ENCODE measurements around the gene SMAD3. TPM values are rescaled to one million over a fixed set of nuclear protein-coding genes. Genes with fewer than 3 reads are reported as not detected.

SMAD3 gene
- total RNA-seq, 3 donors from 2014 or later = 22.5 to 44.6 (median 33.4) TPM

GRCh38 chr15:67218428-67218827 is 153.0 kb downstream of the SMAD3 start:
- Histone ChIP-seq H3K4me3 (no peak overlapping the region), H3K36me3 (no peaks in the 10 kb centered on the region), H3K9me3 (no peaks in the 10 kb centered on the region), H3K27me3 (no peaks in the 10 kb centered on the region), H3K27ac (no peak overlapping the region), H3K4me1 (no peaks in the 10 kb centered on the region)
- intact Hi-C loops (cut with DNase I; ENCODE audit: low total_unique reads) = no loop called here
- TF ChIP-seq POLR2A (IDR thresholded peaks at IDR 0.05) (no peak), CTCF (IDR thresholded peaks at IDR 0.05) (no peak), POLR2AphosphoS5 (IDR thresholded peaks at IDR 0.05) (no peak)
- DNase-seq (ENCODE audit: low spot score in 2 of 2) = no peak

DNA sequence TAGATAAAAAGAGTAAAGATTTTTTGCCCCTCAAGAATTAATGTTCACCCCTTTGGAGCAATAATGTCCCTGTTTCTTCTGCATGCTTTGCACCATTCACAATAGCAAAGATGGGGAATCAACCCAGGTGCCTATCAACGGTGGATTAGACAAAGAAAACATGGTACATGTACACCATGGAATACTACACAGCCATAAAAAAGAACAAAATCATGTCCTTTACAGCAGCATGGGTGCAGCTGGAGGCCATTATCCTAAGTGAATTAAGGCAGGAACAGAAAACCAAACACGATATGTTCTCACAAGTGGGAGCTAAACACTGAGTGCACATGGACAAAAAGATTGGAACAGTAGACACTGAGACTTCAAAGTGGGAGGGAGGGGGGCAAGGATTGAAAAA is 153.9 kb downstream of the SMAD3 start:
- no peaks in the 10 kb centered on the region for H3K27me3 ChIP-seq
- DNase-seq (ENCODE audit: low spot score in 2 of 2) = no peak
- no peak for TF ChIP-seq POLR2AphosphoS5 (IDR thresholded peaks at IDR 0.05)
- no peak for TF ChIP-seq CTCF (IDR thresholded peaks at IDR 0.05)
- no peak for TF ChIP-seq POLR2A (IDR thresholded peaks at IDR 0.05)
- H3K4me3 ChIP-seq = no peak overlapping the region
- no peaks in the 10 kb centered on the region for H3K9me3 ChIP-seq
- no peak overlapping the region for H3K27ac ChIP-seq
- H3K36me3 ChIP-seq = no peaks in the 10 kb centered on the region
- intact Hi-C loops (cut with DNase I; ENCODE audit: low total_unique reads) = no loop called here
- H3K4me1 ChIP-seq = no peaks in the 10 kb centered on the region

- Histone ChIP-seq H3K27me3 (no peaks in the 10 kb centered on the region), H3K27ac (no peak overlapping the region), H3K9me3 (no peaks in the 10 kb centered on the region), H3K4me1 (no peaks in the 10 kb centered on the region), H3K36me3 (no peaks in the 10 kb centered on the region), H3K4me3 (no peak overlapping the region)
- TF ChIP-seq POLR2A (IDR thresholded peaks at IDR 0.05) (no peak), CTCF (IDR thresholded peaks at IDR 0.05) (no peak), POLR2AphosphoS5 (IDR thresholded peaks at IDR 0.05) (no peak)
- DNase-seq (ENCODE audit: low spot score in 2 of 2) = no peak
- intact Hi-C loops (cut with DNase I; ENCODE audit: low total_unique reads) = no loop called here
Measured at GRCh38 chr15:67224889-67225288, 159.5 kb downstream of the SMAD3 start.

DNA sequence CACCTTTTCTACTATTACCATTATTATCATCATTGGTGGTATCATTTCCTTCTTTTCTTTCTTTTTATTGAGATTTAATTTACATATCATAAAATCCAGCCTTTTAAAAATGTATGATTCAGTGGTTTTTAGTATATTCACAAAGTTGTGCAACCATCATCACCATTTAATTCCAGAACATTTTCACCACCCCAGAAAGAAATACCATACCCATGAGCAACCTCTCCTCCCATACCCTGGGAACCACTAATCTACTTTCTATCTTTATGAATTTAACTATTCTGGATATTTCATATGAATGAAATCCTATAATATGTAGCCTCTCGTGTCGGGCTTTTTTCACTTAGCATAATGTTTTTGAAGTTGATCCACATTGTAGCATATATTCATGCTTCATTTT is 159.9 kb downstream of the SMAD3 start:
- H3K27me3 ChIP-seq = no peaks in the 10 kb centered on the region
- no peak for DNase-seq (ENCODE audit: low spot score in 2 of 2)
- intact Hi-C loops (cut with DNase I; ENCODE audit: low total_unique reads) = no loop called here
- no peak overlapping the region for H3K4me3 ChIP-seq
- TF ChIP-seq CTCF (IDR thresholded peaks at IDR 0.05) (no peak), POLR2AphosphoS5 (IDR thresholded peaks at IDR 0.05) (no peak), POLR2A (IDR thresholded peaks at IDR 0.05) (no peak)
- no peaks in the 10 kb centered on the region for H3K9me3 ChIP-seq
- no peaks in the 10 kb centered on the region for H3K4me1 ChIP-seq
- H3K36me3 ChIP-seq = no peaks in the 10 kb centered on the region
- no peak overlapping the region for H3K27ac ChIP-seq

- intact Hi-C loops (cut with DNase I; ENCODE audit: low total_unique reads) = no loop called here
- no peaks in the 10 kb centered on the region for H3K9me3 ChIP-seq
- no peaks in the 10 kb centered on the region for H3K4me1 ChIP-seq
- no peak overlapping the region for H3K27ac ChIP-seq
- H3K36me3 ChIP-seq = no peaks in the 10 kb centered on the region
- H3K27me3 ChIP-seq = no peaks in the 10 kb centered on the region
- H3K4me3 ChIP-seq = no peak overlapping the region
- TF ChIP-seq CTCF (IDR thresholded peaks at IDR 0.05) = no peak
- no peak for TF ChIP-seq POLR2A (IDR thresholded peaks at IDR 0.05)
- no peak for TF ChIP-seq POLR2AphosphoS5 (IDR thresholded peaks at IDR 0.05)
- no peak for DNase-seq (ENCODE audit: low spot score in 2 of 2)
Measured at GRCh38 chr15:67227431-67227830, 162.0 kb downstream of the SMAD3 start.
